Left renal cortex interstitium (tissue), 4 donors: ENCODE measurements around the gene MYOD1. TPM values are rescaled to one million over a fixed set of nuclear protein-coding genes. Genes with fewer than 3 reads are reported as not detected.

Experiments used
- DNase-seq, 4 donors: peaks; one replicate each; pipeline ENCODE4 v3.0.0-alpha.2; 2013; ENCODE audit warnings: low read depth in 4 of 4, low spot score in 2 of 4, missing footprints in 1 of 4
- polyA plus RNA-seq, 4 donors: library from polyadenylated mRNA; unstranded; fragments of 120-200 nt; gene quantifications; one replicate each; pipeline ENCODE4 v1.2.1, GENCODE V29; 2013; ENCODE audit not compliant: insufficient read length in 4 of 4

Gene MYOD1
- not detected for polyA plus RNA-seq

DNA sequence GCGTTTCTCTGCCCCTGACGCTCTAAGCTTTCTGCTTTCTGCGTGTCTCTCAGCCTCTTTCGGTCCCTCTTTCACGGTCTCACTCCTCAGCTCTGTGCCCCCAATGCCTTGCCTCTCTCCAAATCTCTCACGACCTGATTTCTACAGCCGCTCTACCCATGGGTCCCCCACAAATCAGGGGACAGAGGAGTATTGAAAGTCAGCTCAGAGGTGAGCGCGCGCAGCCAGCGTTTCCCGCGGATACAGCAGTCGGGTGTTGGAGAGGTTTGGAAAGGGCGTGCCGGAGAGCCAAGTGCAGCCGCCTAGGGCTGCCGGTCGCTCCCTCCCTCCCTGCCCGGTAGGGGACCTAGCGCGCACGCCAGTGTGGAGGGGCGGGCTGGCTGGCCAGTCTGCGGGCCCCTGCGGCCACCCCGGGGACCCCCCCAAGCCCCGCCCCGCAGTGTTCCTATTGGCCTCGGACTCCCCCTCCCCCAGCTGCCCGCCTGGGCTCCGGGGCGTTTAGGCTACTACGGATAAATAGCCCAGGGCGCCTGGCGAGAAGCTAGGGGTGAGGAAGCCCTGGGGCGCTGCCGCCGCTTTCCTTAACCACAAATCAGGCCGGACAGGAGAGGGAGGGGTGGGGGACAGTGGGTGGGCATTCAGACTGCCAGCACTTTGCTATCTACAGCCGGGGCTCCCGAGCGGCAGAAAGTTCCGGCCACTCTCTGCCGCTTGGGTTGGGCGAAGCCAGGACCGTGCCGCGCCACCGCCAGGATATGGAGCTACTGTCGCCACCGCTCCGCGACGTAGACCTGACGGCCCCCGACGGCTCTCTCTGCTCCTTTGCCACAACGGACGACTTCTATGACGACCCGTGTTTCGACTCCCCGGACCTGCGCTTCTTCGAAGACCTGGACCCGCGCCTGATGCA, at the start of gene MYOD1:
TSS of gene MYOD1 (plus strand) at position 544 of the 910 bp plus-strand sequence. CDS start at position 756, 212 bp downstream.
- DNase-seq: no peak

DNA sequence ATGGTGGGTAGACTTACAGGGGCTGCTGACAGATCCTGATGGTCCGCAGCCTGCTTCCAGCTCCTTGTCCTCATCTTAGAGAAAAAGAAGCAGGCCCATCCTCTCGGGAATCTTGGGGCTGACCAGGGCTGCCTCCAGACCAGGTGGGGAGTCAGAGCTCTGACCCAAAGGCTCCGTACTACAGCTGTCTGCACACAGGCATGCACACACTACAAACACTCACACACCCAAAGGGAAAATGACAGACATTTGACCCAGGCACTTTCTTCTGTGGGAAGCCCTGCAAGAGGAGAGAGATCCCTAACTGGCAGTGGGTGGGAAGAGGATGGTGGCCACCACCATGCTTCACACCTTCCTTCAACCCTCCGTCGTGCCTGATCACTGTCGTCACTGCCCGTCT, 46.9 kb upstream of the MYOD1 start:
- no peak for DNase-seq

DNA sequence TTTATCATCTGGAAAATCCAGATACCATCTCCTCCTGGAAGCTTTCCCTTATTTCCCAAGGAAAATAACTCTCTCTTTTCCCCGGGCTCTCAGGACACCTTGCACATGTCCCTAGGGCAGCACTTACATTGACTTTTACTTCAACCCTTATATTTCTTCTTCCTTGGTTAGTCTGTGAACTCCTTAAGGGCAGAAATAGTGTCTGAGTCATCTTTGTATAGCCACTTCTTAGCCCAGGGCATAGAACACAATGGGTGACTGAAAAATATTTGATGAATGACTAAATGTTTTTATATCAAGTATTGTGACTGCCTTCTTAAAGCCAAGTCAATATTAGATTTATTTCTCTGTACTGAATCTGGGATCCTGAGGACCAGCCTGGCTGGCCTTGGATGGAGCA, 45.4 kb upstream of the MYOD1 start:
- DNase-seq: no peak

DNA sequence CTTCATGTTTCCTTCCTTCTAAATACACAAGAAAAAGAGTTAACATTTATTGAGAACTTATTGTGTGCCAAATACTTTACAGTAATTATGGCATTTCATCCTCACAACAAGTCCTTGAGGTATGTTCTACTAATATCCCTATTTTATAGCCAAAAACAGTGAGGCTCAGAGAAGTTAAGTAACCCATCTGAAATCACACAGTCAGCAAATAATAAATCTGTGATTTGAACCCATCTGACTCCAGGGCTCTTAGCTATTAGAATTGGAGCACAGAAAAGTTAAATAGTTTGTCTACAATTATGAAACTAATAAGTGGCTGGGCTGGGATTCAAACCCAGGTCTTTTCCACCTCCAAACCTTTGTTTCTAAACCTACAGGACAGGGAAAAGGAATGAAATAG, 36.5 kb upstream of the MYOD1 start:
- DNase-seq: no peak

DNA sequence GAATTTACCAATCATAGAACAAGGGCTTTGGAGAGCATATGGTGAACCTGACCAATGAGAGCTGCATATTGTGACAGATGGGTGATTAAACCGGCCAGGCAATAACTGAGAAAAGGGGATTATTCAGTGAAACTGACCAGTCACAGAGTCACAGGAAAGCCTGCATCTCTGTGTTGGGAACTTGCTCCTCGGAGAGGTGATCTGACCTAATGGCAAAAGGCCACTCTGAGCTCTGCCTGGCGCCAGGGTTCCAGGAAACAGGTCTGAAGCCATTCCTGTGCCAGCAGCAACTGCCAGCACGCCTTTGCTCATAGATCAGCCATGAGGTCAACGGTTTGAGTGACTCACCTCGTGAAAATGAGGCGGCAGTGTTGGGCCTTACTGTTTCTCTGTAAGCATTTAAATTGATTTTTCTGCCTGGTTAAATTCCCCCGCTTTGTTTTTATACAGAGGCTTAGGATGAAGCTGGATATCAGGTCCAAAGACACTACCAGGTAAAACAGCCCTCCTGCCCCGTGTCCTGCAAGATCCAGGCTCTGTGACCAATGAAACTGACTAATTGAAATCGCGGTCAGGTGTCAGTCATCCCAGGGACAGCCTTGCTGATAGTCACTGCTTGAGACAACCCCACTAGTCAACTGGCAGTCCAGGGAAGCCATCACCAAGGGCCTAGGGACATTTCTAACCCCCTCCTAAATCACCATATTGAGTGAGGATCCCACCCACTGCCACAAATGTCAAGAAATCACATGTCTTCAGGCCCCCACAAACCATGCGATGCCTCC, 35.8 kb upstream of the MYOD1 start:
- DNase-seq: no peak

DNA sequence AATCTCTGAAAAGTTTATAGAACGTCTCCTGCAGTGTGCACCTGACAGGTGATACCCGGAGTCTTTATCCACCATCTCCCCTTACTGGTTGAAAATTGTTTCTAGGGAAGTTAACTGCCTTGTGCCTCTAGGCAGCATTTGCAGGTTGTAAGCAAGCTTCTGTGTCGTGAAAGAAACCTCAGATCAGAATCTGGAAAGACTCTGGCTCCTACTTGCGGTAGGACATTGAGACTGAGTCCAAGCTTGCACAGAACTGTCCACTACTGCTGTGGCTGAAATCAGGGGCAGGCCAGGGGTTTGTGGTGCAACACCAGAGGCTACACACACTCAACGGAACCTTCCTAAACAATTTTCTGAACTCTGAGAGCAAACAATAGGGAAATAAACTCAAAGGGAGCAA, 34.8 kb upstream of the MYOD1 start:
- DNase-seq: no peak

DNA sequence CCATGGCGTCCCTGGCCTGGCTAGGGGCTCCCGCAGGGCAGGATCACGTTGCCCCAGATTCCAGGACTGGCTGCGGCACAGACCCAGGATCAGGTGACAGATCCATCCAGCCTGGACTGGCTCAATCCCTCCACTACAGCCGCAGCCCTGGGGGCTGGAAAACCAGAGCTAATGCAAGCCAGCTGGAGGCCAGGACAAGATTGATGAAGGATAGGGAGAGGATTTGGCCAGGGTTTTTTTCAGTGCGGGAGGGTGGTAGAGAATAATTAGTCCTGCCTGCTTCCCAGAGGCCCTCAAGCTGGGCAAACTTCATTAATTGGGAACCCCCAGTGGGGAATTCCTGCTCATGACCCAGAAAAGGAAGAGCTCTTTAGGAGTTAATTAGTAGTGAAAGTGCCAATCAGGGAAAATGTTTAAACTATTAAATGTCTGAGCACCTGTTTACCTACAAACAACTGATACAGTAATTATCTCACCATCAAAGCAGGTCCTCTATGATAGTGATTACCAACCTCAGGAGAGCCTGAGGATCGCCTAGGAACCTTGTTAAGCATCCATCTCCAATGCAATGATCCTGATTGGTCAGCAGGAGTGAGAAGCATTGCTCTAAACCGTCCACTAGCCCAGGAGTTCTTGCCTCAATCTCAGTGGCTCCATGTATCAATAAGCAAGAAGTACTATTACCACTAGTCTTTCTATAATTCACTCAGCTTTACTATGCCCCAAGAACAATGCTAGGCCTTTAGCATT, 33.0 kb upstream of the MYOD1 start:
- DNase-seq: no peak

DNA sequence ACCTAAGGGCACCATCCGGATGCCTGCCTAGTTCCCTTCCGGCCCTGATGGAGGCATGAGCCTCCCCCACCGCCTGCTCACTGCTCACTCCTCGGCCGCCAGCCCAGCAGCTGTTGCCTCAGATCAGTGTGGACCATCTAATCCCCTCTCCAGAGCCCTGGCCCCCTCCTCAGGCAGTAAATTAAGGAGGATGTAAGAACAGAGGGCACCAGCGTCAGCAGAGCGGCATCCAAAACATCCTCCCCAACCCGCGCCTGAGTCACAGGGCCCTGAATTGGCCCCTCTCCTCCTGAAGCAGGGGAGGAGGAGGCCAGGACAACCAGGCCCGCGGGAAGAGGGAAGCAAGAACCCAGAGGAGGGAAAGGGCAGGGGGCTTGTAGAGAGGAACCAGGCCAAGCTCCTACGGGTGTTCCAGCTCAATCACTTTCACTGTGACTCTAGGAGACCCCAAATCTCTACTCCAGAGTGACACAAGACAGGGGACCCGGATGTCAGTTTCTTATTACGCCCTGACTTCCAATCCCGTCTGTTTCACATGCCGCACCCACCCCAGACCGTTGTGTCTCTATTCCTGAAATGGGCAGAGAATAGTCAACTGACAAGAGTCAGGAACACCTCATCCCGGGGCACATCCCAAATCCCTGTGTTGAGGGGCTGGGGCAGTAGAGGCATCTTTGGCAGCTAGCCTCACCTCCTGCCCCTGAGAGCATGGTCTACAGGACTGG, 31.3 kb upstream of the MYOD1 start:
- no peak for DNase-seq

DNA sequence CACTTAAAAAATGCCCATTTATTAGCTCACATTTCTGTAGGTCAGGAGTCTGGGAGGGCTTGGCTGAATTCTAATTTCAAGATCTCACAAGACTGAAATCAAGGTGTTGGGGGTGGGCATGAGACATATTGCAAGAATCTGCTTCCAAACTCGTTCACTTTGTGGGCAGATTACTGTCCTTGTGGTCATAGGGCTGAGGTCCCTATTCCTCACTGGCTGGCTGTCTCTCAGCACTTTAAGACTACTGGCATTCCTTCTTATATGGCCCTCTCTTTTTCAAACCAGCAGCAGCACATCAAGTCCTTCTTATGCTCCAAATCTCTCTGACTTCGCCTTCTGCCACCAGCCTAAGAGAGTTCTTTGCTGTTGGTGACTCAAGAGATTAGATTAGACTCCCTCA, 27.8 kb upstream of the MYOD1 start:
- DNase-seq: no peak

DNA sequence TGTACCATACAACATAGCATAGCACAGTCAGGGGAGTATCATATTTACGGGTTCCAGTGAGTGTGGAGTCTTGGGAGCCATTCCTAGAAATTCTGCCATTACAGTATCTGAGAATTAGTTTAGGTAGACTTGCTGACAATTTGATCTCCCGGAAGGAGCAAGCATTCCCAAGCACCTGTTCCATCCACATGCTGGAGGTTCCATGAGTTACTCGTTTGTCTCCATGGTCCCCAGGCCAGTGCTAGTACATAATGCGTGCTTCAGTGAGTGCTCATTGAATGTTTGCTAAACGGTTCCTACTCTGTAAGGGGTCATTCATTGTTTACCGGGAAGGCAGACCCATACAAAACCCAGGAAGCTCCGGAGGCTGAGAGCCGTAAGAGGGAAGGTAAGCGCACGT, 27.4 kb upstream of the MYOD1 start:
- DNase-seq: no peak

DNA sequence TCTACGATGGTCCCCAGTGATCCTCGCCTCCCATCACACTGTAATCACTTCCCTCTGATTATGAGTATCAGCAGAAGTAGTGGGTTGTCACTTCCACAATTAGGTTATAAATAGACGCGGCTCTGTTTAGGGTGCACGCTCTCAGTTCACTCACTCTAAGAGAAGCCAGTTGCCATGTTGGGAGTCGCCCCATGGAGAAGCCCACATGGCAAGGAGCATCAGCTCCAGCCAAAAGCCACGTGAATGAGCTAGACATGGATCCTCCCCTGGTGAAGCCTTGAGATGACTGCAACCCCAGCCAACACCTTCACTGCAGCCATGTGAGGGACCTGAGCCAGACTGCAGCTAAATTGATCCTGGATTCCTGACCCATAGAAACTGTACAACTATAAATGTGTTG, 26.4 kb upstream of the MYOD1 start:
- DNase-seq: no peak

DNA sequence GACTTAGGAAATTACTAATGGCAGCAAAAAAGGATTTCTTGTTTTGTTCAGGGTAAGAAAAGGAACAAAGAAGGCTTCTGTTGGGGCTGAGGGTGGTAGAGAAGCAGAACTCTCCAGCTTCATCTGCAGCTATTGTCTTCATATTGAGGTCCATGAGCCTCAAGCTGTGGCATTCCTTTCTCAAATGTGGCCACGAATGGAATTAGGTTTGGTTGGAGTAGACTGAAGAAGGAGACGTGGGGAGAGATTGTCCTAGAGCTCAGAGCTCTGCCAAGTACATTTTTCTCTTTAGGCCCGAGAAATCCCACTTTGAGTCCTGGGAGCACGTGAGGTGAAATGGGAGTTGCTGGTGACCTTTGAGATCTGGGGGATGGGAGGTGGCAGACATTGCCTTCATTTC, 25.8 kb upstream of the MYOD1 start:
- no peak for DNase-seq

DNA sequence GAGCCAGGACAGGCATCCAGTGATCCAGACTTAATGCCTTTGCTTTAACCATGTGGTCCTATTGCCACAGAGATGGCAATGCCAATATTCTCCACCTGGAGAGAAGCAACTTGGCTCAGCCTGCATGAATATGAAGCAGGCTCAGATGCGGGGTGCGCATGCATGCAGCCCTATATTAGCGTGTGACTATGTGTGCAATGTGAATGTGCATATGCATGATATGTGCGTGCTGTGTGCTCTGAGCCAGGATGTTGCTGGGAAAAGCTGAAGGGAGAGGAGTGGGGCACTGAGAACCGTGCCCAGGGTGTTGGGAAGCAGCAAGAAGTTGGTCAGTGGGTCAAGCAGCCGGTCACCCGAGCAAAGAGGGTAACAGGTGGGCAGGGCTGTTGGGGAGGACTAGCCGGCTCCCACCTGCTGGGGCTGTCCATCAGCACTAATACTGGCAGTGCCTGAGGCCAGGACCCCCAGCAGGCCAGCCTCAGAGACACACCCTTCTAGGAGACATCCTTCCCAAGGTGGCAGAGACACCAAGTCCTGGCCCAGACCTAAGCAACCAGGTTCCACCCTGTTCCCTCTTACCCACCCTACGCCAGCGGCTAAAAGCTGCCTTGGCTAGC, 24.8 kb upstream of the MYOD1 start:
- no peak for DNase-seq

DNA sequence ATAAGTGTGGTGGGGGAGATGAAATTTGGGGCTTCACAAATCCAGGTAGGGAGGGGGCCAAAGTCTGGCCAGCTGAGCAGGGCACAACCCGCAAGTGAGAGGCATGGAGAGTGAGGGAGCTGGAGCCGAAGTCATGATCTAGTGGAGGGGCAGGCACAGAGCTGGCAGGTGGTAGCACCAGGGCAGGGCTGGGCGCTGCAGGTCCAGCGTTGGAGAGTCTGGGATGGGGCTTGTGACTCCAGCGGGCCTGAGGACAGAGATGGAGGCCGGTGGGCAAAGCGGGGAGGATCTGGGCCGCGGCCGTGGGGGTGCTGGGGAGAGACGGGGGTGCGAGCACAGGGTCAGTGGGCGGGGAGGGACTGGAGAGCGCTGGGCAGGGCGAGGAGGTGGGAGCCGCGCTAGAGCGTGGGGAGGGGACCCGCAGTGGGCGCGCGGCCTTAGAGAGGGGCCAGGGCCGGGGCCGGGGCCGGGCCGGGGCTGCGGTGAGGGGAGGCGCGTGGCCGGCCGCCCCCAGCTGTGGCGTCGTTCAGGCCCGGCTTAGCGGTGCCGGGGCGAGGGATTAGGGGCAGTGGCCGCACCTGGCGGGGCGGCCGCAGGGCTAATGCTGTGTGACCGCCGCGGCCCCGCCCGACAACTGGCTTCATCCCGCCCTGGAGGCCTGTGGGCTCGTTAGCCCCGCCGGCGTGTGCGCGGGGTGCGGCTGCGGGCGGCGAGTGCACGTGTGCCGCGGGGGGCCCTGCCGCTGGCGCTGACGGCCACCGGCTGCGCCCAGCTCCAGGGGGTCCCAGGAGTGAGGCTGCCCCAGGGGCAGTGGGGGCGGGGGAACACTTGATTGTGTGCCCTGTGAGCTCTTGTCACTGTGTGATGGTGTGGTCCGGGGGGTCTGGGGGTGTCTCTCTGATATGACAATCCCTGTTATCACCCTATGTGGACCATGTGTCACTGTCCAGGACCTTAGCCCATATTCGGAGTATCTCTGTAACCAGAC, 23.6 kb upstream of the MYOD1 start:
- DNase-seq: no peak

DNA sequence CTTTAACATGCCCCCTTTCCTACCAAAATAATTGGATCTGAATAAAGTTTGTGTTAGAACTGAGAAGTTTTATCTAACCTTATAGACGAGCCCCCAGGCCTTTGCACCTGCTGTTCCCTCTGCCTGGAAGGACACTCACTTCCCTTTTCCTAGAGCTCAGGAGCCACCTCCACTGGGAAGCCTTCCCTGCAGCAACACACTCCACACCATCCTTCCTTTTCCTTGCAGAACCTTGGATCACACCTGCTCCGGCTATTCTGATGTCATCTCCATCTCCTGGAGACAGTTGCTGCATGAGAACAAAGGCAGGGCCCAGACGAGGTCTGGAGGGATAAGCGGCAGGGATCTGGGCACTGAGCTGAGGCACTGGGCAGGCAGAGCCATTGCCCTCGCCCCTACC, 22.6 kb upstream of the MYOD1 start:
- no peak for DNase-seq

DNA sequence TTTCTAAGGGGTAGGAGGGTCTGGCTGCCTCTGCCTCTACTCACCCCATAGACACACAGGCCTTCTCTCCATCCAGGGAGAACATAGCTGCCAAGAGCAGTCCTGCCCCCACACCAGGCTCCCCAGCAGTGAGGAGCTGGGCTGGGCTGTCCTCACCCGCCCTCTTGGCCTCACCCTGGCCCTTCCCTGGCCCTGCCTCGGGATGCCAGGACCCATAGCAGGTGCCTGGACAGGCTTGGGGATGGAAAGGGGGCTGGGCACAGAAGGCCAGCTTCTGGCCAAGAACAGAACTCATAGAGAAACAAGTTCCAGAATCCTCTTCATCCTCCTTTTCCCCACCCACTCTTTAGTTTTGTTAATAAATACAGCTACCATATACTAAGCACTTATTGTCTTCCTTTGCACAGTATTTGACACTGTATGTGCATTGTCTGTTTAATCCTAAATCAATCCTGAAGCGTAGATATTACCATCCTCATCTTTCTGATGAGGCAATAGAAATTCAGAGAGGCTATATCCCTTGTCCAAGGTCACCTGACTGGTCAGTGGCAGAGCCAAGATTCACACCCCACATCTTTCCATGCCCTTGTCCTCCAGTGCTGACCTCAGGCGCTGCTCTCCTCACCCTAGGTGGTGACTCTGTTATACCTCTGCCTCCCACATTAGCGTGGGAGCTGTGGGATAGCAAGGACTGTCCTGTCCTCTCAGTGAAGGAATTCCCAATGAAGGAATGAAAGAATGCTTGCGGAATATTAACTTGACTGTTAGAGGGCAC, 22.0 kb upstream of the MYOD1 start:
- no peak for DNase-seq

DNA sequence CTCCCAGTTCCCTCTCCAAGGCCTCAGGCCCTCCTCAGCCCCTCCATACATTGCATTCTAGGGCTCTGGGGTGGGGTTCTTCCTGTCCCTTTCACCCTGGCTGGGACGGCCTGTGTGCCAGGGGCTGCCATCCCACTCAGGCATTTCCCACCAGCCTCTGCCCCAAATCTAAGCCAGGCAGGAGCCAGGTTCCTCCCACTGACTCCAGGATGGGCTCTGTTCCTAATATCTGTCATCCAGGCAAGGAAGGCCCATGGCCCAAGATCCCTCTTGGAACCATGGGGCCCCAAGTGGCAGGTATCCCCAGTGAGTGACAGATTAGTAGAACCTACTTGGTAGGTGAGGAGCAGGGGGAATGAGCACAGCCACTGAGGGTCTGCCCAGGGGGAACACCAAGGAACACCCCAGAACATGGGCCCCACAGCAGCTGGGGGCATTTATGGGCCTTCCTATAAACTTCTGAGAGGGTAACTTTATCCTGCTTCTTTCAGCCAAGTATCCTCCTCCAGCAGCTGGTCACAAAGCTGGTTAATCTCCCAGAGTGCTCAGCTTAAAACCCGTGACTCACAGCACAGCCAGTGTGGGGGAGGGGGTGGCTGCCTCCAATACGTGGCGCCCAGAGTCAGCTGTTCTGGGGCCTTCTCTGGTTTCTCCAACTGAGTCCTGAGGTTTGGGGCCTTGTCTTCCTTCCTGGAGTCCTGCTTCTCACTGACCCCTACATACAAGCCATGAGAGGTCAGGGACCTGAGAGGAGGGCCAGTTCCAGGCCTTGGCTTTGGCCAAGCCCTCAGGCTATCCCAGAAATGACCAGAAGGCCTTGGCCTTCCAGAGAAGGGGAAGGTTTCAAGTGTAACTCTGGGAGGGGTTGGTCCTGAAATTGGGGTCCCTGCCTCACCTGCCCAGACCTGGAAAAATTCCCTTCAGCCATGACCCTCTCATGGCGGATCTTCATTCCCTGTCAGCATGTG, 19.9 kb upstream of the MYOD1 start:
- DNase-seq: no peak
